HepG2 (cell line): ENCODE measurements around the gene PKP1. TPM values are rescaled to one million over a fixed set of nuclear protein-coding genes. Genes with fewer than 3 reads are reported as not detected.

Experiments used
- ATAC-seq: fragments of 200-7000 bp; cut with Tn5 transposase; 3 replicates; pipeline ENCODE4 v1.9.1; 2020; ENCODE audit warnings: mild to moderate bottlenecking, moderate library complexity
- BruUV-seq: library from RNA; stranded (reverse); fragments of 400-500 nt; replicated peaks from 2 replicates; lab custom pipeline; 2021; lab: Mats Ljungman, UMichigan
- CTCF ChIA-PET: fragments of 300-600 bp; formaldehyde crosslinking; extraction: SDS; loops from one replicate; lab custom pipeline; 2021; ENCODE audit warnings: low total read pairs, inconsistent platforms, low intra/inter-chr PET ratio; lab: Yijun Ruan, JAX
- POLR2A ChIA-PET: fragments of 350-600 bp; sonication (Branson Sonifier 250); formaldehyde crosslinking; loops from one replicate; lab custom pipeline; 2020; ENCODE audit warnings: antibody characterized with exemption, inconsistent platforms; lab: Yijun Ruan, JAX
- DNase-seq: peaks from one replicate; pipeline ENCODE4 v3.0.0-alpha.2; 2015; ENCODE audit warnings: low spot score
- FAIRE-seq: peaks from 3 replicates; lab custom pipeline; 2011; peaks lifted over from hg19 to GRCh38; lab: Jason Lieb, UNC
- H2AFZ ChIP-seq: one replicate; pipeline ENCODE4 v1.6.1; 2011; ENCODE audit warnings: low read length, inconsistent platforms
- H3K27ac ChIP-seq: fragments of 300-600 bp; 3 replicates; pipeline ENCODE4 v1.8.0; 2011; ENCODE audit warnings: mixed run types, mild to moderate bottlenecking, mixed read lengths, low read length, inconsistent platforms; ENCODE audit not compliant: insufficient read depth; ENCODE audit errors: extremely low read length
- H3K27me3 ChIP-seq, 2 experiments: fragments of 200-600 bp in 1 of 2; 2 replicates in 1 of 2; 3 replicates in 1 of 2; pipeline versions ENCODE4 v1.6.0 to v1.8.0; 2011; ENCODE audit warnings: low read length in 2 of 2, mild to moderate bottlenecking in 2 of 2, moderate library complexity in 2 of 2, inconsistent platforms in 1 of 2; ENCODE audit not compliant: insufficient read depth in 2 of 2, control insufficient read depth in 1 of 2
- H3K36me3 ChIP-seq, 2 experiments: fragments of 200-600 bp in 1 of 2; replicated peaks in 1 of 2; 2 replicates in 1 of 2; 3 replicates in 1 of 2; pipeline versions ENCODE4 v1.5.1 to v1.8.0; 2011; ENCODE audit warnings: low read length in 2 of 2, inconsistent platforms in 1 of 2; ENCODE audit not compliant: insufficient read depth in 2 of 2, control insufficient read depth in 1 of 2
- H3K4me1 ChIP-seq: 2 replicates; pipeline ENCODE4 v1.5.1; 2012; ENCODE audit warnings: low read length, inconsistent platforms; ENCODE audit not compliant: insufficient read depth
- H3K4me2 ChIP-seq: 2 replicates; pipeline ENCODE4 v1.6.0; 2011; ENCODE audit warnings: low read depth, low read length, inconsistent platforms
- H3K4me3 ChIP-seq, 3 experiments: fragments of 200-600 bp in 1 of 3; sonication (generic), shearing (Covaris generic) in 1 of 3; replicated peaks in 1 of 3; 2 replicates each; pipeline ENCODE4 v1.5.1; 2011 to 2016; ENCODE audit warnings: low read length in 3 of 3, inconsistent platforms in 2 of 3, low read depth in 2 of 3, mild to moderate bottlenecking in 2 of 3, control low read depth in 1 of 3, mixed read lengths in 1 of 3; ENCODE audit not compliant: insufficient read depth in 1 of 3
- H3K79me2 ChIP-seq: one replicate; pipeline ENCODE4 v1.6.1; 2011; ENCODE audit warnings: low read length, inconsistent platforms; ENCODE audit not compliant: insufficient read depth
- H3K9ac ChIP-seq: 2 replicates; pipeline ENCODE4 v1.6.0; 2011; ENCODE audit warnings: mild to moderate bottlenecking, low read depth, low read length, inconsistent platforms; ENCODE audit not compliant: insufficient read depth
- H3K9me3 ChIP-seq: 2 replicates; pipeline ENCODE4 v1.5.1; 2012; ENCODE audit warnings: mild to moderate bottlenecking, low read length
- H4K20me1 ChIP-seq: 2 replicates; pipeline ENCODE4 v1.6.0; 2011; ENCODE audit warnings: inconsistent platforms, mild to moderate bottlenecking, low read length, moderate library complexity; ENCODE audit not compliant: insufficient read depth
- AGO1 ChIP-seq: fragments of 200-400 bp; formaldehyde crosslinking; IDR thresholded peaks from 2 replicates; pipeline ENCODE4 v1.6.1; 2017; ENCODE audit warnings: mild to moderate bottlenecking, low read depth, low read length, moderate library complexity; ENCODE audit not compliant: poor library complexity, severe bottlenecking
- AGO2 ChIP-seq: fragments of 200-400 bp; formaldehyde crosslinking; optimal IDR thresholded peaks from 2 replicates; pipeline ENCODE3; 2017; ENCODE audit warnings: mild to moderate bottlenecking, low read depth, low read length, moderate library complexity
- AKAP8 ChIP-seq: sonication (generic); formaldehyde crosslinking; IDR thresholded peaks from 2 replicates; pipeline ENCODE4 v1.5.1; 2020; ENCODE audit warnings: mild to moderate bottlenecking, missing genetic modification reagents
- ARNT2 ChIP-seq: sonication (generic); formaldehyde crosslinking; IDR thresholded peaks from 2 replicates; pipeline ENCODE4 v1.8.0; 2022; ENCODE audit warnings: mild to moderate bottlenecking, low read depth, missing genetic modification reagents, moderate library complexity
- HNRNPH1 ChIP-seq: fragments of 200-400 bp; formaldehyde crosslinking; optimal IDR thresholded peaks from 2 replicates; pipeline ENCODE3; 2017; ENCODE audit warnings: mild to moderate bottlenecking, low read depth, low read length
- KDM2A ChIP-seq: sonication (generic); formaldehyde crosslinking; IDR thresholded peaks from 2 replicates; pipeline ENCODE4 v1.4.0; 2020; ENCODE audit warnings: low read depth, missing genetic modification reagents, borderline replicate concordance
- KLF16 ChIP-seq, 2 experiments: sonication (generic) in 1 of 2; formaldehyde crosslinking in 1 of 2; IDR thresholded peaks; 2 replicates each; pipeline versions ENCODE4 v1.6.1 to v1.8.0; 2016 to 2023; ENCODE audit warnings: missing genetic modification reagents in 2 of 2, missing compliant biosample characterization in 1 of 2
- MTF1 ChIP-seq: sonication (generic); formaldehyde crosslinking; IDR thresholded peaks from 2 replicates; pipeline ENCODE4 v1.5.0; 2020; ENCODE audit warnings: missing genetic modification reagents
- MTF2 ChIP-seq: sonication (generic); formaldehyde crosslinking; IDR thresholded peaks from 2 replicates; pipeline ENCODE4 v1.5.0; 2020; ENCODE audit warnings: missing genetic modification reagents, borderline replicate concordance
- NFKBIZ ChIP-seq: IDR thresholded peaks from 2 replicates; pipeline ENCODE4 v1.6.1; 2018; ENCODE audit warnings: missing genetic modification reagents, missing compliant biosample characterization
- PAF1 ChIP-seq: IDR thresholded peaks from 2 replicates; pipeline ENCODE4 v1.6.1; 2016; ENCODE audit warnings: missing genetic modification reagents, missing compliant biosample characterization
- POLR2A ChIP-seq, 2 experiments: IDR thresholded peaks; 2 replicates each; pipeline ENCODE4 v1.6.1; 2011; ENCODE audit warnings: low read depth in 2 of 2, low read length in 2 of 2, mild to moderate bottlenecking in 1 of 2, moderate library complexity in 1 of 2; ENCODE audit not compliant: insufficient read depth in 1 of 2
- PRPF4 ChIP-seq: fragments of 200-400 bp; formaldehyde crosslinking; IDR thresholded peaks from 2 replicates; pipeline ENCODE4 v1.6.1; 2016; ENCODE audit warnings: low read length, low read depth; ENCODE audit not compliant: poor library complexity, severe bottlenecking
- WGBS: methylation state at CpG from one replicate; pipeline ENCODE4 v1.1.6; 2017; ENCODE audit warnings: low lambda C conversion rate; 5-methylcytosine and 5-hydroxymethylcytosine counted together
- in situ Hi-C: cut with HindIII; loops from 2 replicates; pipeline ENCODE4 v1.10.0; 2017; ENCODE audit warnings: low pct_unique_long_range_greater_than_20kb; ENCODE audit not compliant: extremely low pct_ligation_motif_present
- intact Hi-C: fragments of 100-400 bp; cut with micrococcal nuclease; formaldehyde crosslinking; loops from one replicate; pipeline ENCODE4 v1.10.0; 2022; ENCODE audit not compliant: unreplicated experiment
- polyA plus RNA-seq, 8 experiments: library from polyadenylated mRNA; depleted of rRNA in 3 of 8; stranded (reverse) in 7 of 8; unstranded in 1 of 8; fragments of >200 nt; fragmentation: Illumina TruSeq in 4 of 8; extraction: Trizol in 4 of 8; gene quantifications; 2 replicates each; pipeline versions ENCODE4 v1.2.1 to v1.2.3, GENCODE V29; 2011 to 2016; ENCODE audit warnings: low read depth in 4 of 8, missing spikeins in 1 of 8, mixed read lengths in 1 of 8; ENCODE audit not compliant: insufficient read depth in 1 of 8
- total RNA-seq, 5 experiments: library from RNA; depleted of rRNA; stranded (reverse); fragments of >200 nt; fragmentation: Illumina TruSeq; extraction: Trizol; gene quantifications; 2 replicates each; pipeline ENCODE4 v1.2.3, GENCODE V29; 2016; ENCODE audit warnings: low read depth in 1 of 5
- TF ChIP-seq, protein P1 (sequence below): sonication (generic); formaldehyde crosslinking; conservative IDR thresholded peaks from 2 replicates; pipeline ENCODE4 v1.4.0; 2020; ENCODE audit warnings: missing genetic modification reagents
- TF ChIP-seq, protein P2 (sequence below): sonication (generic); formaldehyde crosslinking; IDR thresholded peaks from 2 replicates; pipeline ENCODE4 v1.4.0; 2020; ENCODE audit warnings: low read depth, mild to moderate bottlenecking, missing genetic modification reagents
- TF ChIP-seq, protein P3 (sequence below): sonication (generic); formaldehyde crosslinking; IDR thresholded peaks from 2 replicates; pipeline ENCODE4 v1.5.0; 2020; ENCODE audit warnings: missing genetic modification reagents

Gene PKP1
- total and polyA plus RNA-seq, 2 of the 13 experiments (the other 11 are each of a cell fraction or from before 2014, with no cell fraction given), result not detected

DNA sequence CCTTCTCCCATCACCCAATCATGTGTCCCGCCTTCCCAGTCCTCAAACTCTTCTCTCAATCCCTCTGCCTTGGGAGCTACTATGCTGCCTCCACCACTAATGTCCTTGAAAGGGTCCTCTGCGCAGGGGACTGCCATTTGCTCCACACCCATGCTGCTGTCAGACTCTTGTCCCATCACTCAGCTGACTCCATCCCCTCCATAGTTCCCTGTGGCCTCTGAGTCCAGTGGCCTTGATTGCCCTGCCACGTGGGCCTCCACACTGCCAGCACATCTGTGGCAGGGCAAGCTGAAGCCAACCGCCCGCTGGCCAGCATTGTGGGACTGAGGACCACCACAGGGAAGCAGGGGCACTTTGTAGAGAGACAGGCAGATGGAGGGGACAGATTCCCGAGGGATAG is 95.5 kb downstream of the PKP1 start:
- DNase-seq, result no peak
- no peaks in the 10 kb centered on the region for H3K4me1 ChIP-seq
- BruUV-seq, result no TSS peak
- no peaks in the 10 kb centered on the region for H4K20me1 ChIP-seq
- H3K36me3 ChIP-seq, result peaks cover 0 to 4% of the 10 kb centered on the region in 2 experiments; a peak in 2 of 5 replicates
- no peak overlapping the region for H2AFZ ChIP-seq
- TF ChIP-seq MTF2 (no peak), NFKBIZ (CRISPR knock-in tag) (no peak), AGO1 (peak; percentile 78), PAF1 (CRISPR knock-in tag) (0 out of 2 replicates have a peak, but pooled peaks have one; percentile 54), AKAP8 (CRISPR knock-in tag) (0 out of 2 replicates have a peak, but pooled peaks have one; percentile 23), HNRNPH1 (no peak), KLF16 (CRISPR knock-in tag; IDR thresholded peaks at IDR 0.05) (no peak), MTF1 (CRISPR knock-in tag) (no peak), AGO2 (peak; percentile 47), POLR2A (IDR thresholded peaks at IDR 0.05; ENCODE audit: insufficient read depth in 1 of 2, low read depth in 2 of 2, low read length in 2 of 2) (peak in 1 of 2 experiments; percentile 14; a peak in 2 of 4 replicates), ARNT2 (CRISPR knock-in tag) (no peak), PRPF4 (no peak), KDM2A (CRISPR knock-in tag) (peak; percentile 31; the same call in 1 of the 2 replicates)
- TF ChIP-seq, protein P1, sequence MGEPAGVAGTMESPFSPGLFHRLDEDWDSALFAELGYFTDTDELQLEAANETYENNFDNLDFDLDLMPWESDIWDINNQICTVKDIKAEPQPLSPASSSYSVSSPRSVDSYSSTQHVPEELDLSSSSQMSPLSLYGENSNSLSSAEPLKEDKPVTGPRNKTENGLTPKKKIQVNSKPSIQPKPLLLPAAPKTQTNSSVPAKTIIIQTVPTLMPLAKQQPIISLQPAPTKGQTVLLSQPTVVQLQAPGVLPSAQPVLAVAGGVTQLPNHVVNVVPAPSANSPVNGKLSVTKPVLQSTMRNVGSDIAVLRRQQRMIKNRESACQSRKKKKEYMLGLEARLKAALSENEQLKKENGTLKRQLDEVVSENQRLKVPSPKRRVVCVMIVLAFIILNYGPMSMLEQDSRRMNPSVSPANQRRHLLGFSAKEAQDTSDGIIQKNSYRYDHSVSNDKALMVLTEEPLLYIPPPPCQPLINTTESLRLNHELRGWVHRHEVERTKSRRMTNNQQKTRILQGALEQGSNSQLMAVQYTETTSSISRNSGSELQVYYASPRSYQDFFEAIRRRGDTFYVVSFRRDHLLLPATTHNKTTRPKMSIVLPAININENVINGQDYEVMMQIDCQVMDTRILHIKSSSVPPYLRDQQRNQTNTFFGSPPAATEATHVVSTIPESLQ (CRISPR knock-in tag), result no peak
- TF ChIP-seq, protein P2, sequence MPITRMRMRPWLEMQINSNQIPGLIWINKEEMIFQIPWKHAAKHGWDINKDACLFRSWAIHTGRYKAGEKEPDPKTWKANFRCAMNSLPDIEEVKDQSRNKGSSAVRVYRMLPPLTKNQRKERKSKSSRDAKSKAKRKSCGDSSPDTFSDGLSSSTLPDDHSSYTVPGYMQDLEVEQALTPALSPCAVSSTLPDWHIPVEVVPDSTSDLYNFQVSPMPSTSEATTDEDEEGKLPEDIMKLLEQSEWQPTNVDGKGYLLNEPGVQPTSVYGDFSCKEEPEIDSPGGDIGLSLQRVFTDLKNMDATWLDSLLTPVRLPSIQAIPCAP, result no peak
- TF ChIP-seq, protein P3, sequence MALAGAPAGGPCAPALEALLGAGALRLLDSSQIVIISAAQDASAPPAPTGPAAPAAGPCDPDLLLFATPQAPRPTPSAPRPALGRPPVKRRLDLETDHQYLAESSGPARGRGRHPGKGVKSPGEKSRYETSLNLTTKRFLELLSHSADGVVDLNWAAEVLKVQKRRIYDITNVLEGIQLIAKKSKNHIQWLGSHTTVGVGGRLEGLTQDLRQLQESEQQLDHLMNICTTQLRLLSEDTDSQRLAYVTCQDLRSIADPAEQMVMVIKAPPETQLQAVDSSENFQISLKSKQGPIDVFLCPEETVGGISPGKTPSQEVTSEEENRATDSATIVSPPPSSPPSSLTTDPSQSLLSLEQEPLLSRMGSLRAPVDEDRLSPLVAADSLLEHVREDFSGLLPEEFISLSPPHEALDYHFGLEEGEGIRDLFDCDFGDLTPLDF (CRISPR knock-in tag), result no peak
- H3K27ac ChIP-seq, result no peak overlapping the region
- no peak for ATAC-seq
- peaks cover 0 to 17% of the 10 kb centered on the region in 2 experiments; a peak in 3 of 5 replicates for H3K27me3 ChIP-seq
- ChIA-PET POLR2A (interaction anchor here (4.1 kb wide), 1 partner anchor 27 kb away, joined by 16 read pairs; no protein-coding TSS in a partner anchor), CTCF (no interaction called here)
- intact Hi-C loops (loop anchor here (1.0 kb wide), 1 partner anchor 9 kb away; no protein-coding TSS in a partner anchor), in situ Hi-C loops (loop anchor here (5.0 kb wide), 1 partner anchor 33 kb away; no protein-coding TSS in a partner anchor)
- no peak overlapping the region for H3K4me2 ChIP-seq
- FAIRE-seq, result no peak
- H3K9ac ChIP-seq, result no peak overlapping the region
- H3K4me3 ChIP-seq, result no peak overlapping the region
- H3K9me3 ChIP-seq, result no peaks in the 10 kb centered on the region
- 82% methylated on average over 6 of the region's 6 CpGs for WGBS
- H3K79me2 ChIP-seq, result no peaks in the 10 kb centered on the region
